Neural cell (in vitro differentiated cells): ENCODE measurements around the gene CHD6. TPM values are rescaled to one million over a fixed set of nuclear protein-coding genes. Genes with fewer than 3 reads are reported as not detected.

Experiments used
- H2AFZ ChIP-seq: fragments of 200-600, 300-800 bp; sonication (generic), shearing (Covaris generic); 2 replicates; pipeline ENCODE4 v1.6.0; 2014; ENCODE audit warnings: low read depth, mild to moderate bottlenecking, antibody characterized with exemption, low read length, moderate library complexity
- H3F3A ChIP-seq: fragments of 200-600 bp; shearing (Covaris generic); 2 replicates; pipeline ENCODE4 v1.6.1; 2016; ENCODE audit warnings: mild to moderate bottlenecking, moderate library complexity, mixed read lengths, antibody characterized with exemption, low read length; ENCODE audit not compliant: insufficient read depth, poor library complexity, severe bottlenecking
- H3K27ac ChIP-seq: fragments of 200-600, 300-800 bp; sonication (generic), shearing (Covaris generic); 2 replicates; pipeline ENCODE4 v1.5.1; 2014; ENCODE audit warnings: mild to moderate bottlenecking, low read length, moderate library complexity
- H3K27me3 ChIP-seq: fragments of 300-800, 200-600 bp; sonication (generic), shearing (Covaris generic); 2 replicates; pipeline ENCODE4 v1.6.0; 2014; ENCODE audit warnings: mild to moderate bottlenecking, low read depth, low read length, moderate library complexity; ENCODE audit not compliant: insufficient read depth
- H3K36me3 ChIP-seq: fragments of 300-800, 200-600 bp; sonication (generic), shearing (Covaris generic); 2 replicates; pipeline ENCODE4 v1.5.1; 2014; ENCODE audit warnings: mild to moderate bottlenecking, antibody characterized with exemption, low read length, moderate library complexity; ENCODE audit not compliant: insufficient read depth
- H3K4me2 ChIP-seq: fragments of 300-800, 200-600 bp; sonication (generic), shearing (Covaris generic); 2 replicates; pipeline ENCODE4 v1.6.0; 2014; ENCODE audit warnings: mild to moderate bottlenecking, low read length
- H3K4me3 ChIP-seq: fragments of 300-800, 200-600 bp; sonication (generic), shearing (Covaris generic); 2 replicates; pipeline ENCODE4 v1.5.1; 2014; ENCODE audit warnings: mild to moderate bottlenecking, low read length, moderate library complexity
- H3K79me2 ChIP-seq: fragments of 200-600 bp; shearing (Covaris generic); replicated peaks from 2 replicates; pipeline ENCODE4 v1.6.0; 2014; ENCODE audit warnings: mild to moderate bottlenecking, low read length, moderate library complexity; ENCODE audit not compliant: insufficient read depth
- H3K9ac ChIP-seq: fragments of 300-800, 200-600 bp; sonication (generic), shearing (Covaris generic); 2 replicates; pipeline ENCODE4 v1.6.1; 2016; ENCODE audit warnings: mild to moderate bottlenecking, low read length, mixed read lengths
- H3K9me2 ChIP-seq: fragments of 200-600 bp; shearing (Covaris generic); 2 replicates; pipeline ENCODE4 v1.6.1; 2016; ENCODE audit warnings: mild to moderate bottlenecking, low read length, mixed read lengths; ENCODE audit not compliant: insufficient read depth
- H3K9me3 ChIP-seq: fragments of 200-600, 300-800 bp; sonication (generic), shearing (Covaris generic); 2 replicates; pipeline ENCODE4 v1.6.1; 2016; ENCODE audit warnings: mild to moderate bottlenecking, mixed run types, low read length, moderate library complexity, mixed read lengths
- H4K20me1 ChIP-seq: fragments of 200-600 bp; shearing (Covaris generic); 2 replicates; pipeline ENCODE4 v1.6.1; 2016; ENCODE audit warnings: mild to moderate bottlenecking, mixed run types; ENCODE audit not compliant: insufficient read depth
- CTCF ChIP-seq: fragments of 450-650 bp; IDR thresholded peaks from 2 replicates; pipeline ENCODE4 v1.5.1; 2014; ENCODE audit warnings: antibody characterized with exemption, mild to moderate bottlenecking, moderate library complexity; ENCODE audit not compliant: poor library complexity, severe bottlenecking
- EP300 ChIP-seq: fragments of 450-650 bp; conservative IDR thresholded peaks from 2 replicates; pipeline ENCODE4 v1.6.1; 2014; ENCODE audit warnings: antibody characterized with exemption, mild to moderate bottlenecking, moderate library complexity; ENCODE audit not compliant: poor library complexity, severe bottlenecking
- EZH2 ChIP-seq: fragments of 200-600, 300-800 bp; shearing (Covaris generic), sonication (generic); IDR thresholded peaks from 2 replicates; pipeline ENCODE4 v1.6.1; 2014; ENCODE audit warnings: antibody characterized with exemption, low read length, borderline replicate concordance, mild to moderate bottlenecking; ENCODE audit not compliant: insufficient read depth, poor library complexity, severe bottlenecking
- MXI1 ChIP-seq: fragments of 450-650 bp; conservative IDR thresholded peaks from 2 replicates; pipeline ENCODE4 v1.6.1; 2014; ENCODE audit warnings: antibody characterized with exemption, mild to moderate bottlenecking; ENCODE audit not compliant: poor library complexity, severe bottlenecking
- POLR2AphosphoS5 ChIP-seq: IDR thresholded peaks from 2 replicates; pipeline ENCODE4 v1.6.1; 2012
- RAD21 ChIP-seq: fragments of 450-650 bp; conservative IDR thresholded peaks from 2 replicates; pipeline ENCODE4 v1.6.1; 2014; ENCODE audit warnings: antibody characterized with exemption, mild to moderate bottlenecking, moderate library complexity
- REST ChIP-seq: IDR thresholded peaks from 2 replicates; pipeline ENCODE4 v1.6.1; 2012; ENCODE audit warnings: borderline replicate concordance
- SMC3 ChIP-seq: fragments of 450-650 bp; conservative IDR thresholded peaks from 2 replicates; pipeline ENCODE4 v1.6.1; 2014; ENCODE audit warnings: antibody characterized with exemption, mild to moderate bottlenecking, moderate library complexity; ENCODE audit not compliant: poor library complexity
- TAF1 ChIP-seq: IDR thresholded peaks from 2 replicates; pipeline ENCODE4 v1.6.1; 2012; ENCODE audit warnings: low read depth
- polyA plus RNA-seq: library from polyadenylated mRNA; depleted of rRNA; stranded (reverse); fragments of >200 nt; gene quantifications from 2 replicates; pipeline ENCODE4 v1.2.3, GENCODE V29; 2014

Gene CHD6
- polyA plus RNA-seq, 1 donor from 2014 or later: 22.9 TPM

GRCh38 chr20:41510847-41511450 lies 107.2 kb downstream of the CHD6 start:
- Histone ChIP-seq H3K9ac (no peak overlapping the region), H4K20me1 (no peaks in the 10 kb centered on the region), H3K9me2 (no peaks in the 10 kb centered on the region), H3K79me2 (peaks cover 5% of the 10 kb centered on the region), H3F3A (no peaks in the 10 kb centered on the region), H3K27ac (no peak overlapping the region), H3K36me3 (peaks cover 11% of the 10 kb centered on the region), H3K27me3 (no peaks in the 10 kb centered on the region), H3K9me3 (no peaks in the 10 kb centered on the region), H3K4me2 (no peak overlapping the region), H2AFZ (no peak overlapping the region), H3K4me3 (no peak overlapping the region)
- no peak for TF ChIP-seq TAF1
- TF ChIP-seq EZH2: no peak
- TF ChIP-seq POLR2AphosphoS5: no peak
- no peak for TF ChIP-seq REST
- TF ChIP-seq SMC3: no peak
- no peak for TF ChIP-seq EP300
- no peak for TF ChIP-seq RAD21
- TF ChIP-seq MXI1: no peak
- no peak for TF ChIP-seq CTCF

GRCh38 chr20:41510224-41510623 lies 108.0 kb downstream of the CHD6 start:
- Histone ChIP-seq H3K4me2 (no peak overlapping the region), H3K9me3 (no peaks in the 10 kb centered on the region), H2AFZ (no peak overlapping the region), H4K20me1 (no peaks in the 10 kb centered on the region), H3K36me3 (peaks cover 11% of the 10 kb centered on the region), H3K27me3 (no peaks in the 10 kb centered on the region), H3K9ac (no peak overlapping the region), H3F3A (no peaks in the 10 kb centered on the region), H3K27ac (no peak overlapping the region), H3K4me3 (no peak overlapping the region), H3K9me2 (no peaks in the 10 kb centered on the region), H3K79me2 (peaks cover 5% of the 10 kb centered on the region)
- TF ChIP-seq SMC3 (no peak), POLR2AphosphoS5 (no peak), REST (no peak), EP300 (no peak), CTCF (no peak), EZH2 (no peak), TAF1 (no peak), MXI1 (no peak), RAD21 (no peak)
